Hepatocyte (in vitro differentiated cells): ENCODE results near the gene MAP10. TPM values are rescaled to one million over a fixed set of nuclear protein-coding genes. Genes with fewer than 3 reads are reported as not detected.

Source experiments
- DNase-seq: peaks from one replicate; pipeline ENCODE4 v3.0.0-alpha.2; 2016; ENCODE audit warnings: low spot score
- H2AFZ ChIP-seq: fragments of 200-600 bp; sonication (generic); 2 replicates; pipeline ENCODE4 v1.6.0; 2016; ENCODE audit warnings: antibody characterized with exemption, mild to moderate bottlenecking
- H3K27ac ChIP-seq: fragments of 200-600 bp; sonication (generic); 2 replicates; pipeline ENCODE4 v1.5.1; 2016; ENCODE audit warnings: mild to moderate bottlenecking
- H3K27me3 ChIP-seq: fragments of 200-600 bp; sonication (generic); 2 replicates; pipeline ENCODE4 v1.6.1; 2016
- H3K36me3 ChIP-seq: fragments of 200-600 bp; sonication (generic); replicated peaks from 2 replicates; pipeline ENCODE4 v1.5.1; 2016; ENCODE audit warnings: low read depth; ENCODE audit not compliant: insufficient read depth
- H3K4me1 ChIP-seq: fragments of 200-600 bp; sonication (generic); 2 replicates; pipeline ENCODE4 v1.5.1; 2016; ENCODE audit warnings: mild to moderate bottlenecking, moderate library complexity; ENCODE audit not compliant: insufficient read depth
- H3K4me2 ChIP-seq: fragments of 200-600 bp; sonication (generic); 2 replicates; pipeline ENCODE4 v1.6.0; 2016
- H3K4me3 ChIP-seq: fragments of 200-600 bp; sonication (generic); 2 replicates; pipeline ENCODE4 v1.5.1; 2016; ENCODE audit warnings: mild to moderate bottlenecking
- H3K79me2 ChIP-seq: fragments of 200-600 bp; sonication (generic); 2 replicates; pipeline ENCODE4 v1.6.0; 2017; ENCODE audit warnings: mild to moderate bottlenecking
- H3K9me2 ChIP-seq: fragments of 200-600 bp; sonication (generic); replicated peaks from 2 replicates; pipeline ENCODE4 v1.6.0; 2017; ENCODE audit warnings: mild to moderate bottlenecking; ENCODE audit not compliant: insufficient read depth
- H3K9me3 ChIP-seq: fragments of 200-600 bp; sonication (generic); 2 replicates; pipeline ENCODE4 v1.5.1; 2016; ENCODE audit warnings: low read depth, mild to moderate bottlenecking
- H4K20me1 ChIP-seq: fragments of 200-600 bp; sonication (generic); 2 replicates; pipeline ENCODE4 v1.6.0; 2016; ENCODE audit warnings: mild to moderate bottlenecking; ENCODE audit not compliant: insufficient read depth, poor library complexity, severe bottlenecking
- EZH2 ChIP-seq: fragments of 200-600 bp; sonication (generic); IDR thresholded peaks from 2 replicates; pipeline ENCODE4 v1.6.1; 2016; ENCODE audit warnings: antibody characterized with exemption, mild to moderate bottlenecking, borderline replicate concordance
- EZH2phosphoT487 ChIP-seq: fragments of 200-600 bp; sonication (generic); IDR thresholded peaks from one replicate; pipeline ENCODE4 v1.6.1; 2018; ENCODE audit warnings: antibody characterized with exemption, mild to moderate bottlenecking, low read depth, moderate library complexity; ENCODE audit not compliant: unreplicated experiment, severe bottlenecking
- WGBS: methylation state at CpG from one replicate; pipeline ENCODE4 v1.1.6; 2016; ENCODE audit warnings: low lambda C conversion rate; ENCODE audit errors: missing lambda C conversion rate; 5-methylcytosine and 5-hydroxymethylcytosine counted together
- polyA plus RNA-seq: library from polyadenylated mRNA; unstranded; fragments of >200 nt; fragmentation: Nextera tagmentation; extraction: Ambion mirVana; gene quantifications from 2 replicates; pipeline ENCODE4 v1.2.1, GENCODE V29; 2016
- total RNA-seq: library from RNA; depleted of rRNA; stranded (reverse); fragments of >200 nt; gene quantifications from 2 replicates; pipeline ENCODE4 v1.2.3, GENCODE V29; 2014
- TF ChIP-seq, protein P1 (sequence below): fragments of 200-600 bp; sonication (generic); IDR thresholded peaks from 2 replicates; pipeline ENCODE4 v1.5.1; 2016; ENCODE audit warnings: antibody characterized with exemption, mild to moderate bottlenecking; ENCODE audit not compliant: poor library complexity

The MAP10 gene
- total and polyA plus RNA-seq, 2 experiments from 2014 or later, result 2.1 to 5.7 TPM

DNA sequence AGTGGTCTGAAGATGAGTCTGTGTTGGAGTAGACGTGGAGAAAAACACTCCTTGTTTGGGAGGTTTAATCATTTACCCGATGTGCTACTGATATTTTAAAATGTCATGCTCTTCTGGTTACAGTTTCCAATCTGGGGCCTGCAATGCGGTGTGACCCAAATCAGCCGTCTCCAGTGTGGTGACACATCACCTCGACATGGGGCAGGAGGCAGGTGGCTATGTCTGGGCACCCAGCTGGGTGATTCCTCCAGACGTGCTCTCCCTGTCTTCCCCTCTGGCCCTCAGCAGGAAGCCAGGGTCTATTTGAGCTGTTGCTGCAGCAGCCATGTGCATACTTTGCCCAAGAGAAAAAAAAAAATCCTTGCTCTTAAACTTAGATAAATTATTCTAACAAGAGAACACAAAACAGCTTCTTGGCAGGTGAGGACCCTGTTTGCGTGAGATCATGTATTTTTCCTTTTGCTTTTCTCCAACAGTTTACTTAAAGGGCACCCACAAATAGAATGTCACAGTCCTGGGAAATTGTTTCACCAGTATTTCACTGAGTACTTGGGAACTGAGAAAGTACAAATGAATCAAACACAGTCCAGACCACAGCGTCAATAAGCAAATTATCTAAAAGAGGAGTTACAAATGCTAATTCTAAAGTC, 38.9 kb upstream of the MAP10 start:
- H2AFZ ChIP-seq, result no peak overlapping the region
- WGBS, result 66% methylated on average over 8 of the region's 8 CpGs
- H3K9me3 ChIP-seq, result no peaks in the 10 kb centered on the region
- H3K4me2 ChIP-seq, result no peak overlapping the region
- H3K36me3 ChIP-seq, result no peaks in the 10 kb centered on the region
- H3K27me3 ChIP-seq, result no peaks in the 10 kb centered on the region
- H4K20me1 ChIP-seq, result no peaks in the 10 kb centered on the region
- no peak overlapping the region for H3K4me3 ChIP-seq
- no peaks in the 10 kb centered on the region for H3K79me2 ChIP-seq
- no peaks in the 10 kb centered on the region for H3K9me2 ChIP-seq
- DNase-seq, result no peak
- peak overlapping the region; percentile 62 for H3K27ac ChIP-seq
- H3K4me1 ChIP-seq, result peaks cover 23% of the 10 kb centered on the region
- TF ChIP-seq, protein P1, sequence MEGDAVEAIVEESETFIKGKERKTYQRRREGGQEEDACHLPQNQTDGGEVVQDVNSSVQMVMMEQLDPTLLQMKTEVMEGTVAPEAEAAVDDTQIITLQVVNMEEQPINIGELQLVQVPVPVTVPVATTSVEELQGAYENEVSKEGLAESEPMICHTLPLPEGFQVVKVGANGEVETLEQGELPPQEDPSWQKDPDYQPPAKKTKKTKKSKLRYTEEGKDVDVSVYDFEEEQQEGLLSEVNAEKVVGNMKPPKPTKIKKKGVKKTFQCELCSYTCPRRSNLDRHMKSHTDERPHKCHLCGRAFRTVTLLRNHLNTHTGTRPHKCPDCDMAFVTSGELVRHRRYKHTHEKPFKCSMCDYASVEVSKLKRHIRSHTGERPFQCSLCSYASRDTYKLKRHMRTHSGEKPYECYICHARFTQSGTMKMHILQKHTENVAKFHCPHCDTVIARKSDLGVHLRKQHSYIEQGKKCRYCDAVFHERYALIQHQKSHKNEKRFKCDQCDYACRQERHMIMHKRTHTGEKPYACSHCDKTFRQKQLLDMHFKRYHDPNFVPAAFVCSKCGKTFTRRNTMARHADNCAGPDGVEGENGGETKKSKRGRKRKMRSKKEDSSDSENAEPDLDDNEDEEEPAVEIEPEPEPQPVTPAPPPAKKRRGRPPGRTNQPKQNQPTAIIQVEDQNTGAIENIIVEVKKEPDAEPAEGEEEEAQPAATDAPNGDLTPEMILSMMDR, result no peak

DNA sequence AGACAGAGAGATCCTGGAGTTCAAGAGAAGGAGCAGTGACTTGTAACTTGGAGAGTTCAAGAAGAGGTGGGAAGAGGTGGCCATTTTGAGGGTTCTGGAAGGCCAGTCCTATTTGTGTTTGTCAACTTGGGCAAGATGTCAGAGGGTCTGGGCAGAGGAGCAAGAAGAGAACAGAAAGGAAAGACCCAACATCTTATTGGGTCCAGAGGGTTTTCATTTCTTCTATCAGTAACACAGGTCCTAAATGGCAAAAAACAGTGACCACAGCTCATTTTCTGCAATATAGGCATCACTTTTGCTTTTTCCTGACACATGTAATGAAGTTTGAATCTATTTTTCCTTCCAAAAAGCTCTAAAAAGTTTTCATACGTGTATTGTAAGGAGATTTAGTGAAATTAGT, 38.3 kb upstream of the MAP10 start:
- Histone ChIP-seq H3K4me3 (no peak overlapping the region), H3K79me2 (no peaks in the 10 kb centered on the region), H3K9me3 (no peaks in the 10 kb centered on the region), H3K36me3 (no peaks in the 10 kb centered on the region), H2AFZ (no peak overlapping the region), H3K27me3 (no peaks in the 10 kb centered on the region), H3K9me2 (no peaks in the 10 kb centered on the region), H3K4me2 (no peak overlapping the region), H3K27ac (peak overlapping the region; percentile 62), H4K20me1 (no peaks in the 10 kb centered on the region), H3K4me1 (peaks cover 23% of the 10 kb centered on the region)
- TF ChIP-seq EZH2 (no peak), EZH2phosphoT487 (no peak)
- TF ChIP-seq, protein P1, result no peak
- DNase-seq, result no peak
- 89% methylated on average over 1 of the region's 1 CpG for WGBS

DNA sequence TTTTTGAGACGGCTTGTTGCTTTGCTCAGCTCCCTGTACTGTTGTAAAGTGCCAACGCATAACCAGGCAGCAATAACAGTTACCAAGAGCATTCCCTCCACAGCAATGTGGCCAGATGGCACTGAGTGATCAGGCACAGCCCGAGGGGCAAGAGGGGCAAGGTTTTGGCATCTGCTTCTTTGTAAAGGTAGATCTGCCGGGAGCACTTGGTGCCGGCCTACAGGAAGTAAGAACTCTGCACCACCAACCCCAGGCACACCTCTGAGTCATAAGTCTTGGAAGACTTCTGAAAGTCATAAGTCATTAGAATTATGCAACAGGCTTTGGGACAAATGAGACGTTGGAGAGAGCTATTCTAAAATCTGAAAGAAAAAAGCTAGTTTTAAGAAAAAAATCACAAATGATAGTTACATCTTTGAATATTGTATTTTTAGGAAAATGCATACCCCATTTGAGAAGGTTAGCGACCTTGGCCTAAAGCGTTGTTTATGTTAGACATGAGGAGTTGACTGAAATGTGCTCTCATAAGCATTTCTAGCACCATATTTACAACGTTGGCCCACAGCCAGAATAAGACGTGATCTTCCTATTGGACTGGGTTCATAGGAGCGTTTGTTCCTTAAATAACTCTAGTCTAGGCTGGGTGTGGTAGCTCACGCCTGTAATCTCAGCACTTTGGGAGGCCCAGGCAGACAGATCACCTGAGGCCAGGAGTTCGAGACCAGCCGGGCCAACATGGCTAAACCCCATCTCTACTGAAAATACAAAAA, 37.7 kb upstream of the MAP10 start:
- 80% methylated on average over 14 of the region's 14 CpGs for WGBS
- Histone ChIP-seq H3K79me2 (no peaks in the 10 kb centered on the region), H3K4me1 (peaks cover 23% of the 10 kb centered on the region), H3K36me3 (no peaks in the 10 kb centered on the region), H3K27me3 (no peaks in the 10 kb centered on the region), H3K4me2 (no peak overlapping the region), H3K9me2 (no peaks in the 10 kb centered on the region), H3K9me3 (no peaks in the 10 kb centered on the region), H3K4me3 (no peak overlapping the region), H3K27ac (peak overlapping the region; percentile 62), H2AFZ (no peak overlapping the region), H4K20me1 (no peaks in the 10 kb centered on the region)
- TF ChIP-seq EZH2, result no peak
- no peak for TF ChIP-seq EZH2phosphoT487
- TF ChIP-seq, protein P1, result no peak
- DNase-seq, result peak; percentile 68
